HEK293 (cell line): ENCODE results near the gene COTL1.
A peak's percentile ranks its signal among the peaks of the same experiment; 100 is the strongest.

Experiments
- CTCF ChIA-PET: fragments of 350-600 bp; formaldehyde crosslinking; extraction: SDS; loops from one replicate; lab custom pipeline; 2021; ENCODE audit warnings: antibody characterized with exemption; lab: Yijun Ruan, JAX
- POLR2A ChIA-PET: fragments of 300-600 bp; formaldehyde crosslinking; extraction: SDS; loops from one replicate; lab custom pipeline; 2020; ENCODE audit warnings: antibody characterized with exemption, inconsistent platforms; lab: Yijun Ruan, JAX
- H3K27ac ChIP-seq: fragments of 200-500 bp; sonication (Bioruptor generic); 2 replicates; pipeline ENCODE4 v1.5.1; 2014; ENCODE audit warnings: low read depth, low read length, control low read depth, inconsistent platforms; ENCODE audit errors: extremely low read depth
- H3K36me3 ChIP-seq, 2 experiments: fragments of 200-500 bp in 1 of 2; sonication (Bioruptor generic) in 1 of 2; 1 replicate in 1 of 2; 2 replicates in 1 of 2; pipeline ENCODE4 v1.5.1; 2014 to 2017; ENCODE audit warnings: inconsistent platforms in 2 of 2, low read length in 2 of 2; ENCODE audit not compliant: control insufficient read depth in 2 of 2, insufficient read depth in 1 of 2
- H3K4me1 ChIP-seq: fragments of 200-500 bp; sonication (Bioruptor generic); 2 replicates; pipeline ENCODE4 v1.5.1; 2014; ENCODE audit warnings: mild to moderate bottlenecking, low read length, inconsistent platforms; ENCODE audit not compliant: control insufficient read depth, insufficient read depth
- H3K4me3 ChIP-seq: 2 replicates; pipeline ENCODE4 v1.5.1; 2011; ENCODE audit warnings: low read depth, mild to moderate bottlenecking, control low read depth, low read length, moderate library complexity
- H3K9me3 ChIP-seq: fragments of 200-500 bp; sonication (Bioruptor generic); 2 replicates; pipeline ENCODE4 v1.5.1; 2014; ENCODE audit warnings: low read depth, low read length, inconsistent platforms; ENCODE audit not compliant: control insufficient read depth, insufficient read depth
- EGR2 ChIP-seq: fragments of 450-650 bp; formaldehyde crosslinking; IDR thresholded peaks from 2 replicates; pipeline ENCODE4 v1.5.1; 2016; ENCODE audit warnings: low read depth, missing biosample characterization, missing genetic modification characterization
- FEZF1 ChIP-seq: fragments of 450-650 bp; formaldehyde crosslinking; IDR thresholded peaks from 2 replicates; pipeline ENCODE4 v1.5.1; 2016; ENCODE audit warnings: missing biosample characterization, missing genetic modification characterization
- GLIS1 ChIP-seq: fragments of 450-650 bp; formaldehyde crosslinking; IDR thresholded peaks from 2 replicates; pipeline ENCODE4 v1.5.1; 2016; ENCODE audit warnings: missing biosample characterization, missing genetic modification characterization
- IKZF3 ChIP-seq: fragments of 450-650 bp; IDR thresholded peaks from 2 replicates; pipeline ENCODE4 v1.5.0; 2018; ENCODE audit warnings: missing biosample characterization, mild to moderate bottlenecking, missing genetic modification characterization, moderate library complexity
- OSR2 ChIP-seq: fragments of 450-650 bp; formaldehyde crosslinking; IDR thresholded peaks from 2 replicates; pipeline ENCODE4 v1.5.1; 2016; ENCODE audit warnings: missing biosample characterization, missing genetic modification characterization
- YY2 ChIP-seq: fragments of 450-650 bp; formaldehyde crosslinking; IDR thresholded peaks from 2 replicates; pipeline ENCODE4 v1.5.1; 2016; ENCODE audit warnings: missing biosample characterization, missing genetic modification characterization
- ZFHX2 ChIP-seq: fragments of 450-650 bp; formaldehyde crosslinking; conservative IDR thresholded peaks from 2 replicates; pipeline ENCODE4 v1.5.1; 2016; ENCODE audit warnings: missing biosample characterization, missing genetic modification characterization
- ZFP41 ChIP-seq: fragments of 450-650 bp; formaldehyde crosslinking; IDR thresholded peaks from 2 replicates; pipeline ENCODE4 v1.5.1; 2016; ENCODE audit warnings: missing biosample characterization, missing genetic modification characterization, borderline replicate concordance
- ZIC2 ChIP-seq: fragments of 450-650 bp; formaldehyde crosslinking; IDR thresholded peaks from 2 replicates; pipeline ENCODE4 v1.5.1; 2016; ENCODE audit warnings: missing biosample characterization, missing genetic modification characterization
- ZNF114 ChIP-seq: fragments of 450-650 bp; formaldehyde crosslinking; IDR thresholded peaks from 2 replicates; pipeline ENCODE4 v1.5.0; 2017; ENCODE audit warnings: missing biosample characterization, missing genetic modification characterization
- ZNF18 ChIP-seq: fragments of 450-650 bp; formaldehyde crosslinking; IDR thresholded peaks from 2 replicates; pipeline ENCODE4 v1.5.1; 2016; ENCODE audit warnings: missing biosample characterization, missing genetic modification characterization
- ZNF341 ChIP-seq: fragments of 450-650 bp; formaldehyde crosslinking; IDR thresholded peaks from 2 replicates; pipeline ENCODE4; 2016; ENCODE audit warnings: low read depth, missing biosample characterization, missing genetic modification characterization
- ZNF362 ChIP-seq: fragments of 450-650 bp; formaldehyde crosslinking; IDR thresholded peaks from 2 replicates; pipeline ENCODE4 v1.5.1; 2016; ENCODE audit warnings: missing biosample characterization, missing genetic modification characterization
- ZNF426 ChIP-seq: fragments of 450-650 bp; formaldehyde crosslinking; IDR thresholded peaks from 2 replicates; pipeline ENCODE4 v1.5.1; 2017; ENCODE audit warnings: missing biosample characterization, missing genetic modification characterization, mild to moderate bottlenecking, inconsistent platforms, moderate library complexity
- ZNF571 ChIP-seq: fragments of 450-650 bp; formaldehyde crosslinking; IDR thresholded peaks from 2 replicates; pipeline ENCODE4 v1.5.0; 2017; ENCODE audit warnings: missing biosample characterization, missing genetic modification characterization
- ZNF596 ChIP-seq: fragments of 450-650 bp; IDR thresholded peaks from 2 replicates; pipeline ENCODE4 v1.5.0; 2018; ENCODE audit warnings: missing biosample characterization, mild to moderate bottlenecking, missing genetic modification characterization, moderate library complexity
- ZNF621 ChIP-seq: fragments of 450-650 bp; formaldehyde crosslinking; IDR thresholded peaks from 2 replicates; pipeline ENCODE4 v1.5.1; 2017; ENCODE audit warnings: missing biosample characterization, missing genetic modification characterization
- ZNF692 ChIP-seq: fragments of 450-650 bp; formaldehyde crosslinking; IDR thresholded peaks from 2 replicates; pipeline ENCODE4 v1.5.1; 2016; ENCODE audit warnings: missing biosample characterization, missing genetic modification characterization

Gene COTL1

GRCh38 chr16:84616515-84616914 lies 1.4 kb downstream of the COTL1 start:
- Histone ChIP-seq H3K4me3 (no peak overlapping the region), H3K9me3 (no peaks in the 10 kb centered on the region), H3K36me3 (peaks cover 0 to 15% of the 10 kb centered on the region in 2 experiments; a peak in 1 of 3 replicates), H3K4me1 (peaks cover 4% of the 10 kb centered on the region; the same call in 1 of the 2 replicates), H3K27ac (no peak overlapping the region)
- TF ChIP-seq ZNF426 (tag by site-specific recombination) = peak; percentile 14; the same call in 1 of the 2 replicates
- TF ChIP-seq ZNF571 (tag by site-specific recombination) = no peak
- TF ChIP-seq ZNF18 (tag by site-specific recombination) = 0 out of 2 replicates have a peak, but pooled peaks have one; percentile 37
- TF ChIP-seq ZNF621 = no peak
- no peak for TF ChIP-seq ZNF596
- ChIA-PET CTCF (interaction anchor here (0.7 to 0.9 kb wide), 2 partner anchors 105 to 109 kb away, joined by 4 read pairs; no protein-coding TSS in a partner anchor), POLR2A (no interaction called here)

GRCh38 chr16:84614968-84615813 lies 2.7 kb downstream of the COTL1 start:
- H3K4me1 ChIP-seq = peaks cover 4% of the 10 kb centered on the region; the same call in 1 of the 2 replicates
- no peaks in the 10 kb centered on the region for H3K9me3 ChIP-seq
- no peak overlapping the region for H3K27ac ChIP-seq
- ChIA-PET CTCF (interaction anchor here (1.1 kb wide), 1 partner anchor 109 kb away, joined by 3 read pairs; no protein-coding TSS in a partner anchor), POLR2A (no interaction called here)
- no peak overlapping the region for H3K4me3 ChIP-seq
- peaks cover 0 to 15% of the 10 kb centered on the region in 2 experiments; a peak in 1 of 3 replicates for H3K36me3 ChIP-seq
- peak; percentile 91 for TF ChIP-seq ZFHX2 (tag by site-specific recombination)
- TF ChIP-seq EGR2 (tag by site-specific recombination) = peak; percentile 93
- TF ChIP-seq ZNF362 (tag by site-specific recombination) = no peak
- TF ChIP-seq ZIC2 (tag by site-specific recombination) = peak; percentile 79
- no peak for TF ChIP-seq ZNF114 (tag by site-specific recombination)
- no peak for TF ChIP-seq ZFP41 (tag by site-specific recombination)
- 0 out of 2 replicates have a peak, but pooled peaks have one; percentile 33 for TF ChIP-seq GLIS1 (tag by site-specific recombination)
- TF ChIP-seq YY2 = no peak
- TF ChIP-seq ZNF341 = peak; percentile 50; the same call in 1 of the 2 replicates
- TF ChIP-seq OSR2 (tag by site-specific recombination) = 0 out of 2 replicates have a peak, but pooled peaks have one; percentile 26
- no peak for TF ChIP-seq ZNF692 (tag by site-specific recombination)
- peak; percentile 22; the same call in 1 of the 2 replicates for TF ChIP-seq FEZF1 (tag by site-specific recombination)
- 0 out of 2 replicates have a peak, but pooled peaks have one; percentile 15 for TF ChIP-seq IKZF3
